Sigmoid colon (tissue), 4 donors: ENCODE results near the gene SH2B2.

Experiments used
- EP300 ChIP-seq, 4 donors: sonication (generic); formaldehyde crosslinking; IDR thresholded peaks; one replicate each; pipeline ENCODE4 v1.6.1; 2017; ENCODE audit warnings: antibody characterized with exemption in 4 of 4
- POLR2A ChIP-seq, 2 donors: fragments of 450-650 bp; IDR thresholded peaks; one replicate each; pipeline ENCODE4 v1.6.1; 2016; ENCODE audit warnings: antibody characterized with exemption in 2 of 2, mild to moderate bottlenecking in 2 of 2, moderate library complexity in 2 of 2
- POLR2AphosphoS5 ChIP-seq, 4 donors: sonication (generic); formaldehyde crosslinking; IDR thresholded peaks; one replicate each; pipeline ENCODE4 v1.6.1; 2017; ENCODE audit warnings: antibody characterized with exemption in 4 of 4
- TF ChIP-seq, protein P1 (sequence below), 4 experiments: fragments of 450-650 bp in 3 of 4; fragments of 200-600 bp in 1 of 4; IDR thresholded peaks; one replicate each; pipeline ENCODE4 v1.5.1; 2016 to 2019; ENCODE audit warnings: antibody characterized with exemption in 4 of 4, mild to moderate bottlenecking in 3 of 4, moderate library complexity in 2 of 4

DNA sequence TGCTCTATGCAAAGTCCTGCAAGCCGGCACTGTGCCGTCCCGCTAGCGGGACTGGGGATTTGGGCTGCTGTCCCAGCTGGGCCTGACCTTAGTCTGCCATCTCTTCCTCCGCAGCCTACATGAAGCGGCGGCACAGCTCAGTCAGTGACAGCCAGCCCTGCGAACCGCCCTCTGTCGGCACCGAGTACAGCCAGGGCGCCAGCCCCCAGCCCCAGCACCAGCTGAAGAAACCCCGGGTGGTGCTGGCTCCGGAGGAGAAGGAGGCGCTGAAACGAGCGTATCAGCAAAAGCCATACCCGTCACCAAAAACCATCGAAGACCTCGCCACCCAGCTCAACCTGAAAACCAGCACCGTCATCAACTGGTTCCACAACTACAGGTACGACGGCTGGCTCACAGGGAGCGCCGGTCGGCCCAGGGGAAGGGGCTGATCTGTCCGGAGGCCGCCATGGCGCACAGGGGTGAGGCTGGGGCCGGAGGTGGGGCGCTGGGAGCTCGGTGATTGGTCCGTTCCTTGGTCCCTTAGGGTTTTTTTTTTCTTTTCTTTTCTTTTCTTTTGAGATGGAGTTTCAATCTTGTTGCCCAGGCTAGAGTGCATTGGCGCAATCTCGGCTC, 47.4 kb upstream of the SH2B2 start:
- TF ChIP-seq POLR2AphosphoS5 (IDR thresholded peaks at IDR 0.05) (no peak), POLR2A (IDR thresholded peaks at IDR 0.05) (no peak), EP300 (IDR thresholded peaks at IDR 0.05) (no peak)
- TF ChIP-seq, protein P1, sequence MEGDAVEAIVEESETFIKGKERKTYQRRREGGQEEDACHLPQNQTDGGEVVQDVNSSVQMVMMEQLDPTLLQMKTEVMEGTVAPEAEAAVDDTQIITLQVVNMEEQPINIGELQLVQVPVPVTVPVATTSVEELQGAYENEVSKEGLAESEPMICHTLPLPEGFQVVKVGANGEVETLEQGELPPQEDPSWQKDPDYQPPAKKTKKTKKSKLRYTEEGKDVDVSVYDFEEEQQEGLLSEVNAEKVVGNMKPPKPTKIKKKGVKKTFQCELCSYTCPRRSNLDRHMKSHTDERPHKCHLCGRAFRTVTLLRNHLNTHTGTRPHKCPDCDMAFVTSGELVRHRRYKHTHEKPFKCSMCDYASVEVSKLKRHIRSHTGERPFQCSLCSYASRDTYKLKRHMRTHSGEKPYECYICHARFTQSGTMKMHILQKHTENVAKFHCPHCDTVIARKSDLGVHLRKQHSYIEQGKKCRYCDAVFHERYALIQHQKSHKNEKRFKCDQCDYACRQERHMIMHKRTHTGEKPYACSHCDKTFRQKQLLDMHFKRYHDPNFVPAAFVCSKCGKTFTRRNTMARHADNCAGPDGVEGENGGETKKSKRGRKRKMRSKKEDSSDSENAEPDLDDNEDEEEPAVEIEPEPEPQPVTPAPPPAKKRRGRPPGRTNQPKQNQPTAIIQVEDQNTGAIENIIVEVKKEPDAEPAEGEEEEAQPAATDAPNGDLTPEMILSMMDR (IDR thresholded peaks at IDR 0.05) = no peak
